Measurements from ENCODE around the gene AKT1S1.

GRCh38 chr19:49926515-49926914 is 49.4 kb upstream of the AKT1S1 start:
- TF ChIP-seq CTCF (IDR thresholded peaks at IDR 0.05): no peak
- no peak for TF ChIP-seq EZH2 (IDR thresholded peaks at IDR 0.05)
- TF ChIP-seq EZH2phosphoT487 (IDR thresholded peaks at IDR 0.05): no peak

Measured in neural progenitor cell (in vitro differentiated cells).